DND-41 (cell line): Measurements from ENCODE around the gene SMPDL3B.

Experiments used
- ATAC-seq: fragments of 200-7000 bp; cut with Tn5 transposase; 3 replicates; pipeline ENCODE4 v1.9.1; 2021; ENCODE audit warnings: low read depth; ENCODE audit not compliant: insufficient read depth
- DNase-seq: peaks from one replicate; pipeline ENCODE4 v3.0.0-alpha.2; 2020
- H2AFZ ChIP-seq: 2 replicates; pipeline ENCODE4 v1.6.0; 2012; ENCODE audit warnings: low read depth, low read length
- H3K27ac ChIP-seq: 2 replicates; pipeline ENCODE4 v1.5.1; 2012; ENCODE audit warnings: low read length, inconsistent platforms
- H3K27me3 ChIP-seq: fragments of 200-600 bp; sonication (generic); 2 replicates; pipeline ENCODE4 v1.6.0; 2012; ENCODE audit warnings: low read length, mild to moderate bottlenecking, inconsistent platforms; ENCODE audit not compliant: insufficient read depth, poor library complexity
- H3K36me3 ChIP-seq: 2 replicates; pipeline ENCODE4 v1.5.1; 2012; ENCODE audit warnings: low read length, inconsistent platforms; ENCODE audit not compliant: insufficient read depth
- H3K4me1 ChIP-seq: 2 replicates; pipeline ENCODE4 v1.5.1; 2012; ENCODE audit warnings: mild to moderate bottlenecking, low read length; ENCODE audit not compliant: insufficient read depth
- H3K4me2 ChIP-seq: 2 replicates; pipeline ENCODE4 v1.6.0; 2012; ENCODE audit warnings: mild to moderate bottlenecking, moderate library complexity, low read length, inconsistent platforms; ENCODE audit not compliant: insufficient read depth
- H3K4me3 ChIP-seq, 2 experiments: fragments of 200-600 bp in 1 of 2; shearing (Covaris generic) in 1 of 2; 2 replicates each; pipeline ENCODE4 v1.5.1; 2012 to 2016; ENCODE audit warnings: inconsistent platforms in 2 of 2, low read length in 2 of 2, mild to moderate bottlenecking in 2 of 2, low read depth in 1 of 2, moderate library complexity in 1 of 2
- H3K79me2 ChIP-seq: 2 replicates; pipeline ENCODE4 v1.6.0; 2012; ENCODE audit warnings: low read length, inconsistent platforms; ENCODE audit not compliant: insufficient read depth
- H3K9ac ChIP-seq: 2 replicates; pipeline ENCODE4 v1.6.0; 2012; ENCODE audit warnings: low read depth, mild to moderate bottlenecking, inconsistent platforms, low read length, moderate library complexity
- H3K9me3 ChIP-seq: 2 replicates; pipeline ENCODE4 v1.5.1; 2012; ENCODE audit warnings: low read length, moderate library complexity, mild to moderate bottlenecking, inconsistent platforms; ENCODE audit not compliant: insufficient read depth, severe bottlenecking
- H4K20me1 ChIP-seq: 2 replicates; pipeline ENCODE4 v1.6.0; 2012; ENCODE audit warnings: low read length; ENCODE audit not compliant: insufficient read depth
- EZH2 ChIP-seq: IDR thresholded peaks from 3 replicates; pipeline ENCODE4 v1.6.1; 2012; ENCODE audit warnings: borderline replicate concordance, low read depth, mild to moderate bottlenecking, moderate library complexity, low read length, inconsistent platforms; ENCODE audit not compliant: severe bottlenecking
- TF ChIP-seq, protein P1 (sequence below): IDR thresholded peaks from 2 replicates; pipeline ENCODE4 v1.5.1; 2012; ENCODE audit warnings: borderline replicate concordance, low read length, moderate library complexity, mild to moderate bottlenecking; ENCODE audit not compliant: poor library complexity, severe bottlenecking; ENCODE audit errors: extremely low read depth

SMPDL3B gene

DNA sequence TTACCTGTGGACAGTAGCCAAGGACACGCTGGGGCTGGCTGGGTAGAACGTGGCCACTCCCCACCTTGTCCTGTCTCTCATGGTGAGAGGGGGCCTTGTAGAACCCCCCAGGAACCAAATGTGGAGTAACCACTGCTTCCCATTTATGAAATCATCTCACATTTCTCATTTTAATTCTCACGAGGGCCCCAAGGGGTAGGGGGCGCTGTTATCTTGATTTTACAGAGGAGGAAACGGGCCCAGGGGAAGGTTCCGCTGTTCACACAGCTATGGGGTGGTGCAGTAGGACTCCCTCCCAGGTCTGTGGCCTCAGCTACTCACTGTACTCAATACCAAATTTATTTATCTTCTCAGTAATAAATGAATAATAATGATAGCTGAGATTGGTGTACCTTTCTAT, 5.5 kb downstream of the SMPDL3B start:
- TF ChIP-seq, protein P1, sequence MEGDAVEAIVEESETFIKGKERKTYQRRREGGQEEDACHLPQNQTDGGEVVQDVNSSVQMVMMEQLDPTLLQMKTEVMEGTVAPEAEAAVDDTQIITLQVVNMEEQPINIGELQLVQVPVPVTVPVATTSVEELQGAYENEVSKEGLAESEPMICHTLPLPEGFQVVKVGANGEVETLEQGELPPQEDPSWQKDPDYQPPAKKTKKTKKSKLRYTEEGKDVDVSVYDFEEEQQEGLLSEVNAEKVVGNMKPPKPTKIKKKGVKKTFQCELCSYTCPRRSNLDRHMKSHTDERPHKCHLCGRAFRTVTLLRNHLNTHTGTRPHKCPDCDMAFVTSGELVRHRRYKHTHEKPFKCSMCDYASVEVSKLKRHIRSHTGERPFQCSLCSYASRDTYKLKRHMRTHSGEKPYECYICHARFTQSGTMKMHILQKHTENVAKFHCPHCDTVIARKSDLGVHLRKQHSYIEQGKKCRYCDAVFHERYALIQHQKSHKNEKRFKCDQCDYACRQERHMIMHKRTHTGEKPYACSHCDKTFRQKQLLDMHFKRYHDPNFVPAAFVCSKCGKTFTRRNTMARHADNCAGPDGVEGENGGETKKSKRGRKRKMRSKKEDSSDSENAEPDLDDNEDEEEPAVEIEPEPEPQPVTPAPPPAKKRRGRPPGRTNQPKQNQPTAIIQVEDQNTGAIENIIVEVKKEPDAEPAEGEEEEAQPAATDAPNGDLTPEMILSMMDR = peak; percentile 64
- TF ChIP-seq EZH2 = no peak
- H3K9me3 ChIP-seq = no peaks in the 10 kb centered on the region
- DNase-seq (peak; percentile 51), ATAC-seq (peak; percentile 70; the same call in 2 of the 3 replicates)
- no peak overlapping the region for H2AFZ ChIP-seq
- no peak overlapping the region for H3K4me3 ChIP-seq
- no peaks in the 10 kb centered on the region for H3K79me2 ChIP-seq
- H4K20me1 ChIP-seq = no peaks in the 10 kb centered on the region
- no peak overlapping the region for H3K27ac ChIP-seq
- no peak overlapping the region for H3K9ac ChIP-seq
- H3K4me2 ChIP-seq = no peak overlapping the region
- no peaks in the 10 kb centered on the region for H3K4me1 ChIP-seq
- H3K36me3 ChIP-seq = no peaks in the 10 kb centered on the region
- no peaks in the 10 kb centered on the region for H3K27me3 ChIP-seq

DNA sequence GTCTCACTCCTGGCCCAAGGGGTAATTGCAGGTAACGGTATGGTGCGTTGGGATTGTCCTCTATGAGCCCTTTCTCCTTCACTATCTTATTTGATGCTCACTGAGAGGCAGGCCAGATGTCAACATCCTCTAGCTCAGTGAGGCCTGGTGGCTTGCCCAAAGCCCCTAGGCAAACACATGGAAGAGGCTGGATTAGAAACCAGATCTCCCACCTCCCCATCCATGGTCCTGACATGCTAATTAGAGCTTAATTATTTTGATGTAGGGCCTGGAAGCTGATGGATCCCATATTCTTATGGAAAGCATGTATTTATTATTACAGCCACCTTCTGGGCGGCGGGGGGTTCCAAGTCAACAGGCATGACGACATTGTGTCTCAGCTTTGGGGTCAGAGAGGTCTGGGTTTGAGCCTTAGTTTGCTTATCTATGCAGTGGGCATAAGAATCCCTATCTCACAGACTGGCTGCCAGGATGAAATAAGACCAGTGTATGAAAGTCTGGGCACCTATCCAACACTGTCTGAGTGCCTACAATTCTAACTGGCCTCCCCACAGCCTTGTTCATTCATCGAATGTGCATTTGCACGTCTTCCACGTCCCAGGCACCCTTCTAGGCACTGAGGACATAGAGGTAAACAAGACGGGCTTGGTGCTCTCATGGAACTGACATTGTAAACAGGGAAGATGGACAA, 6.2 kb downstream of the SMPDL3B start:
- no peaks in the 10 kb centered on the region for H3K27me3 ChIP-seq
- H3K79me2 ChIP-seq = no peaks in the 10 kb centered on the region
- ATAC-seq = no peak
- no peak overlapping the region for H3K27ac ChIP-seq
- H3K4me1 ChIP-seq = no peaks in the 10 kb centered on the region
- H4K20me1 ChIP-seq = no peaks in the 10 kb centered on the region
- no peak for DNase-seq
- no peak overlapping the region for H3K9ac ChIP-seq
- H2AFZ ChIP-seq = no peak overlapping the region
- no peak for TF ChIP-seq EZH2
- TF ChIP-seq, protein P1 = no peak
- H3K36me3 ChIP-seq = no peaks in the 10 kb centered on the region
- H3K4me3 ChIP-seq = no peak overlapping the region
- H3K9me3 ChIP-seq = no peaks in the 10 kb centered on the region
- no peak overlapping the region for H3K4me2 ChIP-seq

DNA sequence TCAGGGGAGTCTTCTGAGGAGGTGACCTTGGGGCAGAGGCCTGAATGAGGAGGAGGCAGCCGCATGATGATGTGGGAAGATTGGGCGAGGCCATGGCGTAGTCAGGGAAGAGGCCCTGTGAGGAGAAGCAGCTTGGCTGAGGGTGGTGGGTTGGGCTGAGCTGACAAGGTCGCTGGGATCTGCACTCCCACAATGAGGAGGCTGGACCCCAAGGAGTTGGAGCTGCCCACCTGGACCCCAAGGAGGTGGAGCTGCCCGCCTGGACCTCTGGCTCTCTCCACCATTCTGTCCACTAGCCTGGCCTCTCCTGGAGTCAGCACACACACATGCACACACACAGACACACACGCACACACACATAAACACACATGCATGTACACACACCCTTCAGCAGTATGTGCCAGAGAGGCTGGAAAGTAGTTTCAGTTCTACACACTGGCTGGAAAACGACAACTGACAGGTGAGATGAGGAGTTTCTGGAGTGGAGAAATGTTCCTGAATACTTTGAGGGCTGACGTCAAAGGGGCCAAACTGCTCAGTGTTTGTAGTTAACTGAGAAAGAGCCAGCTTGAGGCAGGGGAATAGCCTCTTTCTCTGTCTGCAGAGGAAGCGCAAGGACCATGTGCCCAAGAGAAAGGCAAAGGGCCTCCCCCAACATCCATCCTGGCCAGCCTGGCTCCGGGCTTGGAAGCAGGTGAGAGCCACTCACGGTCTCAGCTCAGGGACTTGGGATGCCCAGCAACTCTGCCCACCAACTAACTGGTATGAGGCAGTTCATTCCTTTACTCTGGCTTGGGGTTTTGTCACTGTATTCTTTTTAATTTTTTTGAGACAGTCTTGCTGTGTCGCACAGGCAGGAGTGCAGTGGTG, 7.1 kb downstream of the SMPDL3B start:
- Histone ChIP-seq H3K4me3 (no peak overlapping the region), H3K79me2 (no peaks in the 10 kb centered on the region), H3K27ac (no peak overlapping the region), H2AFZ (no peak overlapping the region), H3K27me3 (no peaks in the 10 kb centered on the region), H3K9me3 (no peaks in the 10 kb centered on the region), H3K9ac (no peak overlapping the region), H4K20me1 (no peaks in the 10 kb centered on the region), H3K4me1 (no peaks in the 10 kb centered on the region), H3K36me3 (no peaks in the 10 kb centered on the region), H3K4me2 (no peak overlapping the region)
- no peak for TF ChIP-seq EZH2
- TF ChIP-seq, protein P1 = no peak
- ATAC-seq (no peak), DNase-seq (no peak)
